PC-3 (cell line): ENCODE measurements around the gene F2RL3.

Experiments used
- EZH2 ChIP-seq: fragments of 300-600 bp; sonication (generic); IDR thresholded peaks from one replicate; pipeline ENCODE4 v1.6.1; 2017; ENCODE audit warnings: antibody characterized with exemption, mild to moderate bottlenecking, low read length; ENCODE audit not compliant: unreplicated experiment
- EZH2phosphoT487 ChIP-seq: fragments of 300-600 bp; sonication (generic); IDR thresholded peaks from 2 replicates; pipeline ENCODE4 v1.6.1; 2018; ENCODE audit warnings: mild to moderate bottlenecking, antibody characterized with exemption, low read length, borderline replicate concordance
- TF ChIP-seq, protein P1 (sequence below): fragments of 300-600 bp; sonication (generic); conservative IDR thresholded peaks from 2 replicates; pipeline ENCODE4 v1.5.1; 2017; ENCODE audit warnings: antibody characterized with exemption, low read depth, mild to moderate bottlenecking, low read length

DNA sequence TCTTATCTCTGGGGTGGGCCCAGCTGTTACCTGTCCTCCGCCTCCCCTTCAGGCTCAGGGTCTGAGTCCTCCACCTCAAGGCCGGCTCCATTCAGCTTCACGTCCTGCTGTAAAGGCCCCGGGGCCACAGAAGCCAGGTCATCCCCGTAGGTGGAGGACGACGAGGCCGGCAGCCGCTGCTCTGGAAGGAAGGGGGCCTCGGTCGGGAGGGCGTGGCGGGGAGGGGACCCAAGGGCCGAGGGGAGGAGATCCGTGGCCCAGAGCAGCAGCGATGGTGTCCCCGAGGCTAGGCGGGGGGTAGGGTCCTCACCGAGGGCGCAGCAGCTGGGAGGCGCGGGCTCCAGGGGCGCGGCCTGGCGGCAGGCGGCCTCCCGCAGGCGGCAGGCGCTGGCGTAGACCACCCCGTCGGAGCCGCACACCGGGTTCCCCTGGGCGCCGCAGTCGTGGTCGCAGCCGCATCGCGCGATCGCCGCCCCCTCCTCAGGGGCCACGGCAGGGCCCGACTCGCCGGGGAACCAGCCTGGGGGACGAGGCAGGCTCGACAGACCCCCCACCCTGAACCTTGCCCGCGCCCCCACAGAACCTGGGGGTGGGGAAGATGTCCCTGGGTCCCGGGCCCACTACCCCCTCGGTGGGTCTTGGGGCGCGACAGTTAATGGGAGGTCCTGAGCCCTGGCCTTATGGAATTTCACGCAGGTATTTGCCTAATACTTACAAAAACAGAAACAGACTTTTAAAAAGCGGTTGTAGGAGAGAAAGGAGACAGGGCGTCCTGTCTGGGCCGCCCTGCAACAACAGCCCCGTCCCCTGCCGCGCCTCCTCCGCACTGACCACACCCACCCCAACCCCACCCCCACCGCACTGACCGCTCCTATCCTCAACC, 7.6 kb downstream of the F2RL3 start:
- TF ChIP-seq, protein P1, sequence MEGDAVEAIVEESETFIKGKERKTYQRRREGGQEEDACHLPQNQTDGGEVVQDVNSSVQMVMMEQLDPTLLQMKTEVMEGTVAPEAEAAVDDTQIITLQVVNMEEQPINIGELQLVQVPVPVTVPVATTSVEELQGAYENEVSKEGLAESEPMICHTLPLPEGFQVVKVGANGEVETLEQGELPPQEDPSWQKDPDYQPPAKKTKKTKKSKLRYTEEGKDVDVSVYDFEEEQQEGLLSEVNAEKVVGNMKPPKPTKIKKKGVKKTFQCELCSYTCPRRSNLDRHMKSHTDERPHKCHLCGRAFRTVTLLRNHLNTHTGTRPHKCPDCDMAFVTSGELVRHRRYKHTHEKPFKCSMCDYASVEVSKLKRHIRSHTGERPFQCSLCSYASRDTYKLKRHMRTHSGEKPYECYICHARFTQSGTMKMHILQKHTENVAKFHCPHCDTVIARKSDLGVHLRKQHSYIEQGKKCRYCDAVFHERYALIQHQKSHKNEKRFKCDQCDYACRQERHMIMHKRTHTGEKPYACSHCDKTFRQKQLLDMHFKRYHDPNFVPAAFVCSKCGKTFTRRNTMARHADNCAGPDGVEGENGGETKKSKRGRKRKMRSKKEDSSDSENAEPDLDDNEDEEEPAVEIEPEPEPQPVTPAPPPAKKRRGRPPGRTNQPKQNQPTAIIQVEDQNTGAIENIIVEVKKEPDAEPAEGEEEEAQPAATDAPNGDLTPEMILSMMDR: no peak
- TF ChIP-seq EZH2phosphoT487: no peak
- no peak for TF ChIP-seq EZH2
